Retinal pigment epithelial cell (primary cell): ENCODE results near the gene SARDH.

Experiments
- DNase-seq: peaks from one replicate; pipeline ENCODE4 v3.0.0-alpha.2; 2010; ENCODE audit warnings: low read depth
- H3K4me3 ChIP-seq: 2 replicates; pipeline ENCODE4 v1.5.1; 2011; ENCODE audit warnings: mild to moderate bottlenecking, low read length, control low read depth, moderate library complexity
- TF ChIP-seq, protein P1 (sequence below): conservative IDR thresholded peaks from 2 replicates; pipeline ENCODE4 v1.5.1; 2011; ENCODE audit warnings: low read depth, low read length, control low read depth, inconsistent platforms

The SARDH gene

DNA sequence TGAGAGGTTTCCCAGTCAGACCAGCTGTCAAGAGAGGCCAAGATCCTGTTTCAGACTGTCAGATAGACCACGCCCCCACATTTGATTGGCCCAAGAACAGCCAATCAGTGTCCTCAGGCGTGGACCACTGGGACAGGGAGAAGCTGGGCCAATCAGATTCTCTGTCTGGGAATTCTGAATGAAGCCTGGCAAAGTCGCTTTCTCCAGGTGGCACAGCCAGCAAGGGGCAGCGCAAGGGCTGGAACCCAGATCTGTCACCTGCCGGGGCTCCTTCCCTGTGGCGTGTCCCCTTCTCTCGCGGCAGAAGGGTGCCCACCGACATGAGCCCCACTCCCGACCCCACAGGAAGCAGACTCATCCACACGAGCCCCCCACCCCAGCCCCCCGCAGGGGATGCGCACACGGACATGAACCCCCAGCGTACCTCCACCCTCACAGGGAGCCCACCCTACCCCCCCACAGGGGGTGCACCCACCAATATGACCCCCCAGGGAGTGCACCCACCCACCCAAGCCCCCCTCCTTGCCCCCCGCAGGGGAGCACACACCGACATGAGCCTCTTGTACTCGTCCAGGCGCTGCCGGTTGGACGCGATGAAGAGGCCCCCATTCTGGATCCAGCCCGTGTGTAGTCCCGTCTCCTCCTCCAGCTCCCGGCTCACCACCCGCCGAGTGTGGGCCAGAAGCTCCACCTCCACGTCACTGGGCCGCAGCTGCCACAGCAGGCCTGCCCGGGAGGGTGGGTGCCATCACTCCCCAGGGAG, 6.1 kb downstream of the SARDH start:
- DNase-seq, result no peak
- no peak overlapping the region for H3K4me3 ChIP-seq
- TF ChIP-seq, protein P1, sequence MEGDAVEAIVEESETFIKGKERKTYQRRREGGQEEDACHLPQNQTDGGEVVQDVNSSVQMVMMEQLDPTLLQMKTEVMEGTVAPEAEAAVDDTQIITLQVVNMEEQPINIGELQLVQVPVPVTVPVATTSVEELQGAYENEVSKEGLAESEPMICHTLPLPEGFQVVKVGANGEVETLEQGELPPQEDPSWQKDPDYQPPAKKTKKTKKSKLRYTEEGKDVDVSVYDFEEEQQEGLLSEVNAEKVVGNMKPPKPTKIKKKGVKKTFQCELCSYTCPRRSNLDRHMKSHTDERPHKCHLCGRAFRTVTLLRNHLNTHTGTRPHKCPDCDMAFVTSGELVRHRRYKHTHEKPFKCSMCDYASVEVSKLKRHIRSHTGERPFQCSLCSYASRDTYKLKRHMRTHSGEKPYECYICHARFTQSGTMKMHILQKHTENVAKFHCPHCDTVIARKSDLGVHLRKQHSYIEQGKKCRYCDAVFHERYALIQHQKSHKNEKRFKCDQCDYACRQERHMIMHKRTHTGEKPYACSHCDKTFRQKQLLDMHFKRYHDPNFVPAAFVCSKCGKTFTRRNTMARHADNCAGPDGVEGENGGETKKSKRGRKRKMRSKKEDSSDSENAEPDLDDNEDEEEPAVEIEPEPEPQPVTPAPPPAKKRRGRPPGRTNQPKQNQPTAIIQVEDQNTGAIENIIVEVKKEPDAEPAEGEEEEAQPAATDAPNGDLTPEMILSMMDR, result no peak

DNA sequence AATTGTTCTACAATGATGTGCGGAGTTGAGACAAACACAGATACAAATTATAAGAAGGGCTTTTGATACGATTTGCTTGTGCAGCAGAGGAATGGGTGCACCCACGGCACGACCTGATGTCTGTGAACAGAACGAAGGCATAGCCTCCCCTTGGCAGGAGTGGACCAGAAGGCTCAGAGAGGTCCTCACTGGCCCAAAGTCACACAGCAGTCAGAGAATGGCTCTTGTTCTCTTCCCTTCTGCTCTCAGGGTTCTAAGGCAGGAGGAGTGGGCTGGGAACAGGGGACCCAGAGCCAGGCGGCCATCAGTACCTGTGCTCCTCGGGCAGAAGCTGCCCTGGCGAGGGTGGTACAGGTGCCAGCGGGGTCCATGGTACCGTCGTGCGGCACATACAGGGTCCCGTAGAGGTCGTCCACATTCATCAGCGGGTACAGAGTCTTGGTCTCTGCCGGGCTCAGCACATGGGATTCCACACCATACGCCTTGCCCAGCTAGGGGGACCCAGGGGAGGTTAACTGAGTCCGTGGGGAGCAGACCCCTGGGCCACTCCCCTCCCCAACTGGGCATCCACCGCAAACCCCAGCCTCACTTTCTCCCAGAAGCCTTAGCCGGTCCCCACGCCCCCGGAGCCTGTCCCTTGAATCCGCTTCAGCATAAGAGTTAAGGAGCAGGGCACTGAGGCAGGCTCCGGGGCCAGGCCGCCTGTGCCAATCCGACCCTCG, 7.0 kb downstream of the SARDH start:
- DNase-seq, result no peak
- no peak overlapping the region for H3K4me3 ChIP-seq
- TF ChIP-seq, protein P1, result no peak

GRCh38 chr9:133729617-133730281, 8.4 kb downstream of the SARDH start:
- TF ChIP-seq, protein P1, result no peak
- no peak for DNase-seq
- H3K4me3 ChIP-seq, result no peak overlapping the region

DNA sequence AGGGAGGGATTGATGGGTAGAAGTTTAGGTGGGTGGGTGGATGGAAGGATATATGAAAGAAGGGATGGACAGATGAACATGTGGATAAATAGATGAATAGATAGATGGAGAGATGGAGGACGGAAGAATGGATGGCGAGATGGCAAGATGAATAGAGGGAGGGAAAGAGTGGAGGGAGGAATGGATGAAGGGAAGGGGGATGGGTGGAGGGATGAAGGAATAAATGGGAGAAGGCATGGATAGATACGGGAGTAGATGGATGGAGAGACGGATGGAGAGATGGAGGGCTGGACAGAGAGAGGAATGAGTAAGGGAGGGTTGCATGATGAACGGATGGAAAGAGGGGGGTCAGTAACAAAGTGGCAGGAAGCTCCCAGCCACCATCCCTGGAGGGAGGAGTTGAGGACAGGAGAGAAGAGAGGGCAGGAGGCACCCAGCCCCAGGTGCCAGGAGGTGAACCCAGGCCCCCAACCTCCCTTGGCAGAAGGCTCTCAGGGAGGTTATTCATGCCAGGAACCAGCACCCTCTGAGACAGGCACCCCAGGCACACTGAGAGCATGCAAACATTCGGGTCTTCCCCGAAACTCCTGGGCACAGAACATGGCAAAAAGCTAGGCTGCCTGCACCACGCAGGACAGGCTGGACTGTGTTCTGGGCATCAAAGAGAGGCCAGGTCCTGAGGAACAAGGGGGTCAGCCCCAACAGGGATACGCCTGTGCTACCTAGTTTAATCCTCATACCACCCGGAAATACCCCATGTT, 9.1 kb downstream of the SARDH start:
- TF ChIP-seq, protein P1, result no peak
- no peak for DNase-seq
- no peak overlapping the region for H3K4me3 ChIP-seq

GRCh38 chr9:133727876-133728441, 10.2 kb downstream of the SARDH start:
- no peak overlapping the region for H3K4me3 ChIP-seq
- TF ChIP-seq, protein P1, result no peak
- no peak for DNase-seq

GRCh38 chr9:133727277-133727875, 10.8 kb downstream of the SARDH start:
- TF ChIP-seq, protein P1, result no peak
- H3K4me3 ChIP-seq, result no peak overlapping the region
- DNase-seq, result no peak
